ENCODE results near the gene ATAD5.

DNA sequence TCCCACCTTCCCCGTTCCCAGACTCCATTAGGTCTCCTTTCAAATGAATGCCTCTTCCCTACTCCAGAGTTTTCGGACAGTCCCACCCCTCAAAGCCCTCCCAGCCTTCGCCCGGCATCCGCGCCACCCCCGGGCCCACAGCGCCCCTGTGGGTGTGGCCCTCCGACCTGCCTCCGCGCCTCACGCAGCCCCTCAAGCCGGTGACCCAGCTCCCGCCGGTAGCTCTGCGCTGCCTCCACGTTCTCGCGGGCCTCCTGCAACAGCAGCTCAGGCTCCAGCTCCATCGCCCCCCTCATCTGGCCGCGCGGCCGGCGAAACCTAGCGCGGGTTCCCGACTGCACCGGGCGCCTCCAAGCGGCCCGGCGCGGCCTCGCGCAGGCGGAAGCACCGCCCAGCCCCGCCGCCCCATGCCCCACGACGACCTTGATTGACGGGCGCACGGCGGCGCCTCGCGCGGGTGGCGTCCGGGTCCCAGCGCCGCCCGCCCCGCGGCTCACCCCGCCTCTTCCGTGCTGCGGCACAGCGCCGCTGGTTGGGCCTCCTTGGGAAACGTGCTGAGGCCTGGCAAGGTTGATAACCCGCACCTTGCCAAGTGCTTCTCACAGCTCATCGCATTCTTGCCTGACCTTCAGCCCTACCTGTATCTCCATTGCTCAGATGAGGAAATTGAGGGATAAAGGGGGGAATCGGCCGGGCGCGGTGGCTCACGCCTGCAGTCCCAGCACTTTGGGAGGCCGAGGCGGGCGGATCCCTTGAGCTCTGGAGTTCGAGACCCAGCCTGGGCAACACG, 7.2 kb upstream of the ATAD5 start, which contains the start of gene CRLF3:
- peak; percentile 60 to 74 for TF ChIP-seq POLR2A (IDR thresholded peaks at IDR 0.05)
- TF ChIP-seq, protein P1, sequence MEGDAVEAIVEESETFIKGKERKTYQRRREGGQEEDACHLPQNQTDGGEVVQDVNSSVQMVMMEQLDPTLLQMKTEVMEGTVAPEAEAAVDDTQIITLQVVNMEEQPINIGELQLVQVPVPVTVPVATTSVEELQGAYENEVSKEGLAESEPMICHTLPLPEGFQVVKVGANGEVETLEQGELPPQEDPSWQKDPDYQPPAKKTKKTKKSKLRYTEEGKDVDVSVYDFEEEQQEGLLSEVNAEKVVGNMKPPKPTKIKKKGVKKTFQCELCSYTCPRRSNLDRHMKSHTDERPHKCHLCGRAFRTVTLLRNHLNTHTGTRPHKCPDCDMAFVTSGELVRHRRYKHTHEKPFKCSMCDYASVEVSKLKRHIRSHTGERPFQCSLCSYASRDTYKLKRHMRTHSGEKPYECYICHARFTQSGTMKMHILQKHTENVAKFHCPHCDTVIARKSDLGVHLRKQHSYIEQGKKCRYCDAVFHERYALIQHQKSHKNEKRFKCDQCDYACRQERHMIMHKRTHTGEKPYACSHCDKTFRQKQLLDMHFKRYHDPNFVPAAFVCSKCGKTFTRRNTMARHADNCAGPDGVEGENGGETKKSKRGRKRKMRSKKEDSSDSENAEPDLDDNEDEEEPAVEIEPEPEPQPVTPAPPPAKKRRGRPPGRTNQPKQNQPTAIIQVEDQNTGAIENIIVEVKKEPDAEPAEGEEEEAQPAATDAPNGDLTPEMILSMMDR (IDR thresholded peaks at IDR 0.05 in 4 of 5, conservative IDR thresholded peaks at IDR 0.05 in 1 of 5), result peak; percentile 33 to 78 (median 55)

Data from gastrocnemius medialis (tissue), 4 donors.